ENCODE data around the gene ZNF540.
"Not testable (repeated sequence)": the region's sequence is repeated elsewhere in the genome, so short reads cannot be mapped to it uniquely, and the experiment has no call there.

The ZNF540 gene

DNA sequence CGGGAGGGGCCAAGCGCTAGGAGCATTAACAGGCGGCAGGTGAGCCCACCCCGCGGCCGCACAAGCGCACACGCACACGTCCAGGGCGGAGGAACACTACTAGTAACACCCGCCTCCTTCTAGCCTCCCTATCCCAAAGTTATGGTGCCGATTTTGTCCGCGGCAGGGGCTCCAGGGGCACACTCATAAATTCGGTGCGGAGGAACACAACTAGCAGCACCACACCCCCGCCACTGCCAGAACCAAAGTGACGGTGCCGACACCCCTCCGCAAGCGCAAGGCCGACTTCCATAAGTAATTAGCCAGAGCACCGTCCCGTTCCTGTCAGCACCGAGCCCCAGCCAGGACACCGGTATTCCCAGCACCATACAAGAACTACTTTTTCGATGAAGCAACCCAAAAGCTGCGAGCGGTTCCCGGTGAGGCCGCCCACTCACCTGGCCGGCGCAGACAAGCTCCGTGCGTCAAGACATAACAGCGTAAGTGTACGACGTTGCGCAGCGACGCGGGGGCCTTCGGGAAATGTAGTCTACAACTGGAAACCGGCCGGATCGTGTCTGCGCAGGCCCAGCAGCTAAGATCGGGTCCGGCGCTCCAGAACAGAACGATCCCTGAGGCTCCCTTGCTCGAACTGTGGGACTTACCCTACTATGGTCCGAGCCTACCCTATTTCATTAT is at the start of gene ZNF540, which contains the start of gene ZNF571:
Gene ZNF540 (plus strand): TSS at position 573 of the 678 bp plus-strand sequence. CDS start 3,572 bp downstream, outside the sequence.
Gene ZNF571 (minus strand): TSS at position 489 of the 678 bp plus-strand sequence. CDS start 8,116 bp downstream, outside the sequence.
- DNase-seq (ENCODE audit: low read depth in 2 of 2, low spot score in 1 of 2): peak; percentile 81 to 86

DNA sequence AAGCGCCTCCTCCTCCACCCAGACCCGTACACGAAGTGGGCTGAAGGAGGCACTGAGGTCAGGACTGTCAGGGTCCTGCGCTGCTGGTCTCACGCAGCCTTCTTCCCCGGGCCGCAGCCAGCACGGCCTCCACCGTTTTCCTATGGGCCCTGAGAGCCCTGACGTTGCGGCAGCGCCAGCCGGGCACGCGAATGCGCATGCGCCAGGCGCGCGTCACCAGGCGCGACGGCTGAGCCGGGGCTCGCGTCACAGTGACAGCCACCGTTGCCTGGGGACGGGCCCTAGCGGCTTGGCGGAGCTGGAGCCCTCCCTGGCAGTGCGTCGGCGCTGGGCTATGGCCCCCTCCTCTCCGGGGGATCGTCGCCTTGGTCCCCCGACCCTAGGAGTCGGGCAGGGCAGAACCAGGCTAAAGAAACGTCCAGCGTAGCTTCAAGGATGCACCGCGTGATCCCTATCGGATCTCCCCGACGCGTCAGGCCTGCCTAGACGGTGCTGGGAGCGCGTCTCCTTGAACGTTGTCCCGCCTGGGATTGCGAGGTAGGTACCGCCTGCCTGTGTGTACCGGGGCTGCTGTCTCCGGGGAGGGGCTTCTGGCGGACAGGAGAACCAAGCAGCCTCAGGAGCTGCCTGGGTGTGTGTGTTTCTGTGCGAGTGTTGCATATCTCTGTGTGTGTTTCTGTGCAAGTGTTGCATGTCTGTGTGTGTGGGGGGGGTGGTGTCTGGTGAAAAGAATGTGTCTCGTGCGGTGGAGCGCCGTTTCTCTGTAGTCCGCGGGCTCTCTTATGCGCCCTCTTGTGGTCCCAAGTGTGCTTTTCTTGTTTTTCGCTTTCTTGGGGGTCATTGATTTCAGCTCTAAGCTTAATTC is 43.3 kb upstream of the ZNF540 start:
- peak in 1 of 2 donors; percentile 9 for DNase-seq (ENCODE audit: low read depth in 2 of 2, low spot score in 1 of 2)

DNA sequence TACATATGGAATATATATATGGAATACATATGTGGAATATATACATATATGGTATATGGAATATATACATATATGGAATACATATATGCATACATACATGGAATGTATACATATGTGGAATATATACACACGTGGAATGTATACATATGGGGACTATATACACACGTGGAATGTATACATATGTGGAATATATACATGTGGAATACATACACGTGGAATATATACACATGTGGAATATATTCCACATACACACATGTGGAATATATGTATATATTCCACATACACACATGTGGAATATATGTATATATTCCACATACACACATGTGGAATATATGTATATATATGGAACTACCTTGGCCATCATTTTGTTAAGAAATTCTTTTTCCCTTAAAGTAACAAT is 31.2 kb upstream of the ZNF540 start:
- no peak for DNase-seq (ENCODE audit: low read depth in 2 of 2, low spot score in 1 of 2)

DNA sequence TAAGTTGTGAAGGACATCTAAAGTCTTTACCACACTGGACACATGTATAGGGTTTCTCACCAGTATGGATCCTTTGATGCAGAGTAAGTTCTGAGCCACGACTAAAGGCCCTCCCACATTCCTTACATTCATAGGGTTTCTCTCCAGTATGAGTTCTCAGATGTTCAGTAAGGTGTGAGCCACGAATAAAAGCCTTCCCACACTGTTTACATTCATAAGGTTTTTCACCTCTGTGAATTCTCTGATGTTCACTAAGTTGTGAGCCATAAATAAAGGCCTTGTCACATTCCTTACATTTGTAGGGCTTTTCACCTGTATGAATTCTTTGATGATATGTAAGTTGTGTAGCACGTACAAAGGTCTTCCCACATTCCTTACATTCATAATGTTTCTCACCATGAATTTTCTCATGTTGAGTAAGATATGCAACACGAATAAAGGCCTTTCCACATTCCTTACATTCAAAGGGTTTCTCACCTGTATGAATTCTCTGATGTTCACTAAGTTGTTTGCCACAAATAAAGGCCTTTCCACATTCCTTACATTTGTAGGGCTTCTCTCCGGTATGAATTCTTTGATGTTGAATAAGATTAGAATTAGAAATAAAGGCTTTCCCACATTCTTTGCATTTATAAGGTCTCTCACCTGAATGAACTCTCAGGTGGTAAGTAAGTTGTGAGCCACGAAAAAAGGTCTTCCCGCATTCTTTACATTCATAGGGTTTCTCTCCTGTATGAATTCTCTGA is 29.9 kb upstream of the ZNF540 start:
- no peak for DNase-seq (ENCODE audit: low read depth in 2 of 2, low spot score in 1 of 2)

DNA sequence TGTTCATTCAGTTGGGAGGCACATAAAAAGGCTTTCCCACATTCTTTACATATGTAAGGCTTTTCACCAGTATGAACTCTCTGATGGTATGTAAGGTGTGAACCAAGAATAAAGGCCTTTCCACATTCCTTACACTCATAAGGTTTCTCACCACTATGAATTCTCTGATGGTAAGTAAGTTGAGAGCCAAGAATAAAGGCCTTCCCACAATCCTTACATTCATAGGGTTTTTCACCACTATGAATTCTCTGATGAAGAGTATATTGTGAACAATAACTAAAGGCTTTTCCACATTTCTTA is 29.4 kb upstream of the ZNF540 start:
- no peak for DNase-seq (ENCODE audit: low read depth in 2 of 2, low spot score in 1 of 2)

DNA sequence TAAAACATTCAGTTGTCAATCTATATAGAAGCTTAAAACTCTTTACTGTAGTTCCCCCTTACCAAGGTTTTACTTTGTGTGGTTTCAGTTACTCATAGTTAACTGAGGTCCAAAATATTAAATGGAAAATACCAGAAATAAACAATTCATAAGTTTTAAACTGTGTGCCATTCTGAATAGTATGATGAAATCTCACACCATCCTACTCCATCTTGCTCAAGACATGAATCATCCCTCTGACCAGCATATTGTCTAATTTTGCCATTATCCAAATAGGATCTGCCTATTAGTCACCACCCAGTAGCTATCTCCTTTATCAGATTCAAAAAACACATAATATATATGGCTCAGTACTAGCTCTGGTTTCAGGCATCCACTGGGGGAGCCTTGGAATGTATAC is 22.5 kb upstream of the ZNF540 start:
- no peak for DNase-seq (ENCODE audit: low read depth in 2 of 2, low spot score in 1 of 2)

DNA sequence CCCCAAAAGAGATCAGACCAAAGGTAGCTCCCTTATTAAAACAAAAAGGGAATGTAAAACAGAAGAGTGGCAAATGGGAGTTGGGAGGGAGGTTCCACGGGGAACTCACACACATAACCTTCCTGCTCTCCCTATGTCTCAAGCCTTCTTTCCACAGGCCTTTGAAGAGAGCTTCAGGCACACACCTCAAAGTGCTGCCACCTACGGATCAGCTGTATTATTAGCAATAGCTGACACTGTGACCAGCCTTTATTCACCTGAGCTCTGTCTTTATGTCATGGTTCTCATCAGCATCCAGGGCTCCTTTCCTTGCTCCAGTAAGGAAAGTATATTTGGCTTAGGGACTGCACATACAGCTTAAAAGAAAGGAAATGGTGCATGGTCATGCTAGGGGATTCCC is 11.3 kb upstream of the ZNF540 start:
- DNase-seq (ENCODE audit: low read depth in 2 of 2, low spot score in 1 of 2): no peak

DNA sequence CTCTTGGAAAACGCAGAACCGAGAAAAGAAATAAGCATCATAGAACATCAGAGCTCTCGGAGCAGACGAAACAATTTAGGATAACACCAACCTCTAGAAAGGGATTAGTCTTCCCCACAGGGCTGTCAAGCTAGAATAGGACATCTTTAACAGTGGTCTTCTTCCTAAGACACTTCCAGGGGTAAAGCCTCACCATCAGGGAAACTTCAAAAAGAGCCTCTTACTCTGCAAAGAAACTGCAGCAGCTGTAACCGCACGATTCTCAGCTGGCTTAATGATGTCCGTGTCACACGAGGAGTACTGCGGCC is 726 bp upstream of the ZNF540 start:
- no peak for DNase-seq (ENCODE audit: low read depth in 2 of 2, low spot score in 1 of 2)

DNA sequence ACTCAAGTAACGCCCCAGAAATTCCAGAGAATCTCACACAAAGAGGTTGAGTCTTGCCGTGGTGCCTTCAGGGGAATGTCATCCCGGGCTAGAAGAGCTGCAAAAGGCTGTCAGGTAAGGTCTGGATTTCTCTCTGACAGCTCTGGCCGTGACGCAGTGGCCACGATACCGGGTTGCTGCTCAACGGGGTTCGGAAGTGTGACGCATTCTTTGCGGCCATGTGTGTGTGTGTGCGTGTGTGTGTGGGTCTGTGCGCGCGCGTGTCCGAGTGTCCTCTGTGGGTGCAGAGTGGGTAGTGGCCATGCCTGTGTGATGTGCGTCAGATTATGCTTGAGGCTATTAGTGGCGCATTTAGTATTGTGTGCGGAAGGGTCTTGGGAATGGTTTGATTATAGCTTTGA is 306 bp downstream of the ZNF540 start:
- peak; percentile 33 to 38 for DNase-seq (ENCODE audit: low read depth in 2 of 2, low spot score in 1 of 2)

DNA sequence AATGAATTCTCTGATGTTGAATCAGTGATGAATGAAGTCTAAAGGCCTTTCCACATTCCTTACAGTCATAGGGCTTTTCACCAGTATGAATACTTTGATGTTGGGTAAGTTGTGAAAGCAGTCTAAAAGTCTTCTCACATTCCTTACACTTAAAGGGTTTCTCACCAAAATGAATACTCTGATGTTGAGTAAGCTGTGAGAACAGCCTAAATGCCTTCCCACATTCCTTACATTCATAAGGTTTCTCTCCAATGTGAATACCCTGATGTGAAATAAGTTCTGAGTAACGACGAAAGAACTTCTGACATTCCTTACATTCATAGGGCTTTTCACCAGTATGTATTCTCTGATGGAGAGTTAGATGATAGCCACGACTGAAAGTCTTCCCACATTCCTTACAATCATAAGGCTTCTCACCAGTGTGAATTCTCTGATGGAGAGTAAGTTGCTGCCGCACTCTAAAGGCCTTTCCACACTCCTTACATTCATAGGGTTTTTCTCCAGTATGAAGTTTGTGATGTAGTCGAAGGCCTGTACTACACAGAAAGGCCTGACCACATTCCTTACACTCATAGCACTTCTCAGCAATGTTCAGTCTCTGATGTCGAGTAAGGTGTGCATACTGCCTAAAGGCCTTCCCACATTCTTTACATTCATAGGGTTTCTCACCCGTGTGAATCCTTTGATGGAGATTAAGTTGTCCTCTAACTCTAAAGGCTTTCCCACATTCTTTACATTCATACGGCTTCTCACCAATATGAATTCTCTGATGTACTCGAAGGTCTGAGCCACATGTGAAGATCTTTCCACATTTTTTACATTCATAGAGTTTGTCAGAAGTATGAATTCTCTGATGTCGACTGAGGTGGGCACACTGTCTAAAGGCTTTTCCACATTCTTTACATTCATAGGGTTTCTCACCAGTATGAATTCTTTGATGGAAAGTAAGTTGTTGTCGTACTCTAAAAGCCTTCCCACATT is 40.7 kb downstream of the ZNF540 start:
- no peak for DNase-seq (ENCODE audit: low read depth in 2 of 2, low spot score in 1 of 2)

DNA sequence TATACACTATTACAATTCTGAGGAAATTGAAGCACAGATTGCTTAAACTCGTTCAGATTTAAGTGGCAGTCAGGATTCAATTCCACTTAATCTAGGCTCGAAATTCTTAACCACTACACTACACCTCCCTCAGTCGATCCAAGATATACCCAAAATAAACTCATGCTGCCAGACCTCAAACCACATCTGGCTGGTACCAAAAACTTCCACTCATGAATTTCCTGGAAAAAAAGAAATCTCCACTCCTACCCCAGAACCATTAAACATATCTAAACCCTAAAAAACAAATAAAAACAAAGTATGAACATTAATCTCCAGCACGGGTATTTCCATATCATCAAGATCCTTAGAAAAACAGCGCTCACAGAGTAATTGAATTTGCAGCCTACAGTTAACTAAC is 59.4 kb downstream of the ZNF540 start:
- no peak for DNase-seq (ENCODE audit: low read depth in 2 of 2, low spot score in 1 of 2)

DNA sequence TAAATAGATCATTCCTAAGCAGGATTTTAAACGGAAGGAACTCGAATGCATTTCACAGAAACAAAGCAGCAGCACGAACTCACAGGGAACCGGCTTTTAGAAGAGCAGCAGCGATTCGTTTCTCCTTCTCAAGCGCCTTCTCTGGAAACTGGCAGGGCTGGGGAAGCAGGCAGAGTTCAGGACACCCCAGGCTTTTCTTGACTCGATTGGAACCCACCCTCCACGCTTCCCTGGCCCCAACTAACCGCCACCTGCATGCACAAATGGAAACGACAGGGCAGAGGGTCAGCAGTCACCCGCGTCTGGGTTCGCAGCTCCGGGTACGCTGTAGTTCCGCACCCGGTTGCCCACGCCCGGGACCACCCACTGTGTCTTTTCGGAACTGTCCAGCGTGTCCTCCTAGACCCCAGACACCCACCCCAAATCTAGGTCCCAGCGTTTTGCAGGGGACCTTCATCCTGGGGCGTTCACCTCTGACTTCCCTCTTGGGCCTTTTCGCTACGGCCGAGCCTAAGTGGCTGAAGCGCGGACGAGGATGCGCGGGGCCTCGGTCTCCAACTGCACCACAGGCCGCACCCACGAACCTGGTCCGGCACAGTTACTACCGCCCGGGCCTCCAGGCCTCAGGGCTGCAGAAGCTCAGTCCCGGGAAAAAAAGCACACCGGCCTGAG is 60.1 kb downstream of the ZNF540 start:
- DNase-seq (ENCODE audit: low read depth in 2 of 2, low spot score in 1 of 2): peak in 1 of 2 donors; percentile 1

DNA sequence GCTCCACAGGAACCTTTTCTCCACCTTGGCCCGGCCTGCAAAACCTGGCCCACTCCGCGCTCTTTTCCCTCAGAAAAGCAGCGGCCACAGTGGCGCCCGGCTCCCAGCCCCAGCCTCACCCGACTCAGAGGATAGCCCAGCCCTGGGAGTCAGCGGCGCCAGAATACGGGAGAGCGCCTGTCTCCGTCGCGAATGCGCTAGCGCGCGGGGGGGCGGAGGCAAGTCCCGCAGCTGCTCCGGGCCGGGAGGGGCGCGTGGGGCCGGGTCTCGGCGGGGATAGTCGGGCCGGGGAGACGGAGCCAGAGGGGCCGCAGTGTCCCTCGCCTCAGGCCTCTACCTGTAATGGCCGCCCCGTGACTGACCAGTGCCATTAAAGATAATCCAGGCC is 60.6 kb downstream of the ZNF540 start, which contains the start of gene ZFP30:
Gene ZFP30 (minus strand): TSS at position 165 of the 388 bp plus-strand sequence. CDS start 7,643 bp downstream, outside the sequence.
- peak; percentile 40 to 53 for DNase-seq (ENCODE audit: low read depth in 2 of 2, low spot score in 1 of 2)

DNA sequence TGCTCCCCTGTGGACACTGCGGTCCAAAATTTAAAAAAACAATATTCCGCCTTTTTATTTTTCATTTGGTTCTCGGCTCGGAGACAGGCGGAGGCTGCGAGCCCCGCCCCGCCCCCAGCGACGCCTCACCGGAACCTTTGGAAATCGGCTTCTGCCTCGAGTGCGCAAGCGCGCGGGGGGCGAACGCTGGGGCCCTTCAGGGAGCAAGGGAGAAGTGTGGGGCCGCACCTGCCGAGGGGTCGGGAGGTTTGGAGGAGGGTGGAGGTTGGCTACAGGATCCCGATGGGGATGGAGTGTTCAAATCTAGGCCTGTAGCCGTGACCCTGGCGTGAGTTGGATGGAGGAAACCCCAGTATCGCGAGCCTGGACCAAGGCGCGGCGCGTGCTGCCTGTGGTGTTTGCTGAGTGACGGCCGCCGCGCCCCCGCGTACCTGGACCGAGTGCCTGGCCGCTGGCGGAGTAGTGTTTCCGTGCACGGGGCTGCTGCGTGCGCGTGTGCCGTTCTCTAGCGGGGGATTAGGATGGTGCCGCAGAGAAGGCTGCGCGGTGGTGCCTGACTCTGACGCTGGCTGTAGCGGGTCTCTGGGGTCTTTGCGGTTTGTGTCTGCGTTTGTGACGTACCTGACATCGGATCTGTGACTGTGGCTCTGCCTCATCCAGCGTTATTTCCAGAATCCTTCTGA is 61.2 kb downstream of the ZNF540 start:
- peak; percentile 64 to 65 for DNase-seq (ENCODE audit: low read depth in 2 of 2, low spot score in 1 of 2)

DNA sequence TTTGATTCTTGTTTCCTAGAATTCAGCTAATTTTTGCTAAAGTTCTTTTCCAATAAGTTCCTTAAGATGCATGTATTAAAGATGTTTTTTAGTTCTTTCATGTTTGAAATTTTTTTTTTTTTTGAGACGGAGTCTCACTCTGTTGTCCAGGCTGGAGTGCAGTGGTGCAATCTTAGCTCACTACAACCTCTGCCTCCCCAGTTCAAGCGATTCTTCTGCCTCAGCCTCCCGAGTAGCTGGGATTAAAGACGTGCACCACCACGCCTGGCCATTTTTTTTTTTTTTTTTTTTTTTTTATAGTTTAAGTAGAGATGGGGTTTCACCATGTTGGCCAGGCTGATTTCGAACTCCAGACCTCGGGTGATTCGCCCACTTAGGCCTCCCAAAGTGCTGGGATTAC is 62.5 kb downstream of the ZNF540 start:
- not testable (repeated sequence) for DNase-seq (ENCODE audit: low read depth in 2 of 2, low spot score in 1 of 2)
